Measurements from ENCODE around the gene HSPA12B.

- TF ChIP-seq CTCF (conservative IDR thresholded peaks at IDR 0.05; ENCODE audit: low read depth, low read length) (no peak), EZH2 (IDR thresholded peaks at IDR 0.05; ENCODE audit: borderline replicate concordance, low read depth, low read length, poor library complexity, severe bottlenecking) (no peak)
Measured at GRCh38 chr20:3748073-3748472, 15.6 kb downstream of the HSPA12B start.

All from A673 (cell line).